Colonic mucosa (tissue), 4 donors: ENCODE data around the gene NODAL. TPM values are rescaled to one million over a fixed set of nuclear protein-coding genes. Genes with fewer than 3 reads are reported as not detected.
A peak's percentile ranks its signal among the peaks of the same experiment; 100 is the strongest.

Experiments used
- DNase-seq: peaks from one replicate; pipeline ENCODE4 v3.0.0-alpha.2; 2020
- H3K27ac ChIP-seq: fragments of 200-600 bp; one replicate; pipeline ENCODE4 v1.8.0; 2021
- H3K27me3 ChIP-seq: fragments of 200-600 bp; one replicate; pipeline ENCODE4 v1.8.0; 2021
- H3K36me3 ChIP-seq: fragments of 200-600 bp; one replicate; pipeline ENCODE4 v1.8.0; 2021
- H3K4me1 ChIP-seq: fragments of 200-600 bp; one replicate; pipeline ENCODE4 v1.8.0; 2021; ENCODE audit warnings: mild to moderate bottlenecking
- H3K4me3 ChIP-seq: fragments of 200-600 bp; one replicate; pipeline ENCODE4 v1.8.0; 2021
- H3K9ac ChIP-seq, 2 donors: one replicate each; pipeline ENCODE4 v1.7.0; 2013; ENCODE audit warnings: control low read depth in 2 of 2, low read depth in 2 of 2, low read length in 2 of 2
- H3K9me3 ChIP-seq: fragments of 200-600 bp; one replicate; pipeline ENCODE4 v1.8.0; 2021
- intact Hi-C: fragments of 100-400 bp; cut with DNase I; formaldehyde crosslinking; loops from one replicate; pipeline ENCODE4 v1.14.1; 2022
- total RNA-seq, 2 donors: library from RNA; stranded (reverse); fragmentation: NEBNext Ultra II Directional in 1 of 2; extraction: Animal tissue kit (Norgen Biotek cat#: 25700) in 1 of 2; gene quantifications; one replicate each; pipeline ENCODE4 v1.2.1, GENCODE V29; 2021
- TF ChIP-seq, protein P1 (sequence below): fragments of 200-600 bp; IDR thresholded peaks from one replicate; pipeline ENCODE4 v1.8.0; 2022; ENCODE audit warnings: antibody characterized with exemption, mild to moderate bottlenecking
- donor health status: healthy.
- donor health status: DM: no; HTN: no; CAD: no.
- donor health status: DM: no; HTN: no; CAD: no.

Gene NODAL
- total RNA-seq, 2 donors from 2014 or later: 0.17 TPM; not detected in 1

DNA sequence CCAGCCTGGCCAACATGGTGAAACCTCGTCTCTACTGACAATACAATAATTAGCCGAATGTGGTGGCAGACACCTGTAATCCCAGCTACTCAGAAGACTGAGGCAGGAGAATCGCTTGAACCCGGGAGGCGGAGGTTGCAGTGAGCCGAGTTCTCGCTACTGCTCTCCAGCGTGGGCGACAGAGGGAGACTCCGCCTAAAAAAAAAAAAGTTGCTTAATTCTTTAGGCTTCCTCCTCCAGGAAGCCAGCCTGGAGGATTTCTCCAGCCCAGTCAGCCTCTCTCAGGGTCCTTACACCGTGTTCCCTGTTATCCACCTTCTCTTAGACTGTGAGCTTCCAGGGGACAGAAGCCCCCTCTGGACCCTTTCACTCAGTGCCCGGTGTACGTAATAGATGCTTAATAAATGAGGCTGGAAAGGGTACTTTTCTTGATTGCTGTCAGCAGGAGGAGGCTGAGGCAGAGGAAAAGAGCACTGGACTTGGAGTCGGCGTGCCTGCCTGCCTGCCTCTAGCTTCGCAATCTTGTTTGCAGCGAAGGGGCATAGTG, 16.4 kb upstream of the NODAL start:
- H3K9ac ChIP-seq: peak overlapping the region; percentile 19 to 39
- intact Hi-C loops: no loop called here

DNA sequence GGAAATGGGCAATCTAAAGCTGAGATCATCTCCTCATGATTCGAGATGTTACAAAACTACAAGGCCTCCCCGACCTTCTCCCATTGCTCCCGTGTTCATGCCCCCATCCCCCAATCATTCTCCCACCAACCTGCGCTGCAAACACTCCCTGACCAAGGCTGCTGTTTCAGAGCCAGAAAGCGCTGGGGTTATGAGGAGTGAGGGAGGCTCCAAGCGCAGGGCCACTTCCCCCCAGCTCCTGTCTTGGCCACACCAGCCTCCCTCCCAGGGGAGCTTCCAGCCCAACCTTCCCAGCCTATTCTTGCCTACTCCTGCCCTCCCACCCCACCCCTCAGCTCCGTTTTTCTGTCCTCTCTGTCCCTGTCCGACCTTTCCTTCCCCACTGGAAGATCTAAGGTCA, 14.7 kb upstream of the NODAL start:
- Histone ChIP-seq H3K4me1 (peaks cover 4% of the 10 kb centered on the region), H3K9me3 (no peaks in the 10 kb centered on the region), H3K27me3 (peaks cover 15% of the 10 kb centered on the region), H3K9ac (no peak overlapping the region), H3K4me3 (no peak overlapping the region), H3K36me3 (no peaks in the 10 kb centered on the region), H3K27ac (no peak overlapping the region)
- TF ChIP-seq, protein P1, sequence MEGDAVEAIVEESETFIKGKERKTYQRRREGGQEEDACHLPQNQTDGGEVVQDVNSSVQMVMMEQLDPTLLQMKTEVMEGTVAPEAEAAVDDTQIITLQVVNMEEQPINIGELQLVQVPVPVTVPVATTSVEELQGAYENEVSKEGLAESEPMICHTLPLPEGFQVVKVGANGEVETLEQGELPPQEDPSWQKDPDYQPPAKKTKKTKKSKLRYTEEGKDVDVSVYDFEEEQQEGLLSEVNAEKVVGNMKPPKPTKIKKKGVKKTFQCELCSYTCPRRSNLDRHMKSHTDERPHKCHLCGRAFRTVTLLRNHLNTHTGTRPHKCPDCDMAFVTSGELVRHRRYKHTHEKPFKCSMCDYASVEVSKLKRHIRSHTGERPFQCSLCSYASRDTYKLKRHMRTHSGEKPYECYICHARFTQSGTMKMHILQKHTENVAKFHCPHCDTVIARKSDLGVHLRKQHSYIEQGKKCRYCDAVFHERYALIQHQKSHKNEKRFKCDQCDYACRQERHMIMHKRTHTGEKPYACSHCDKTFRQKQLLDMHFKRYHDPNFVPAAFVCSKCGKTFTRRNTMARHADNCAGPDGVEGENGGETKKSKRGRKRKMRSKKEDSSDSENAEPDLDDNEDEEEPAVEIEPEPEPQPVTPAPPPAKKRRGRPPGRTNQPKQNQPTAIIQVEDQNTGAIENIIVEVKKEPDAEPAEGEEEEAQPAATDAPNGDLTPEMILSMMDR: no peak
- DNase-seq: no peak
- intact Hi-C loops: no loop called here

More for the DNA sequence above, 16.4 kb upstream of the NODAL start:
- Histone ChIP-seq H3K27me3 (peaks cover 15% of the 10 kb centered on the region), H3K36me3 (no peaks in the 10 kb centered on the region), H3K4me3 (no peak overlapping the region), H3K4me1 (peaks cover 4% of the 10 kb centered on the region), H3K27ac (no peak overlapping the region), H3K9me3 (no peaks in the 10 kb centered on the region)
- DNase-seq: no peak
- TF ChIP-seq, protein P1: no peak

DNA sequence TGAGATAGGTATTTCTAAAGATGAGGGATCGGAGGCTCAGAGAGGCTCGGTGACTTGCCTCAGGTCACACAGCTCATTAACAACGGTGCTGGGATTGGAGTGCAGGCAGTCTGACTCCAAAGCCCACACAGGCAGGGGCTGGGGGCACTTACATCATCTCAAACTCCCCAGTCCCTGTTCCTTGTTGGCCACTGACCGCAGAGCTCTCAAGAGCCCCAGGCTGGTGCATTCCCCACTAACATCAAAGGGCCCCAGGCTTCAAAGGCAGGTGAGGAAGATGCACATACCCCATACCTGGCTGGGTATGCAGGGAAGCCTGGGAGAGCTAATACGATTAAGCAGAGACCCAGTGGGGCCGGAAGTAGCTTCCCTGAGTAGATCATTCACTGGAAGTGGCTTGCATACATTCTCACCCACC, 13.7 kb upstream of the NODAL start:
- TF ChIP-seq, protein P1: no peak
- Histone ChIP-seq H3K4me3 (no peak overlapping the region), H3K36me3 (no peaks in the 10 kb centered on the region), H3K27me3 (peaks cover 15% of the 10 kb centered on the region), H3K9ac (no peak overlapping the region), H3K27ac (no peak overlapping the region), H3K4me1 (peaks cover 4% of the 10 kb centered on the region), H3K9me3 (no peaks in the 10 kb centered on the region)
- intact Hi-C loops: no loop called here
- no peak for DNase-seq

DNA sequence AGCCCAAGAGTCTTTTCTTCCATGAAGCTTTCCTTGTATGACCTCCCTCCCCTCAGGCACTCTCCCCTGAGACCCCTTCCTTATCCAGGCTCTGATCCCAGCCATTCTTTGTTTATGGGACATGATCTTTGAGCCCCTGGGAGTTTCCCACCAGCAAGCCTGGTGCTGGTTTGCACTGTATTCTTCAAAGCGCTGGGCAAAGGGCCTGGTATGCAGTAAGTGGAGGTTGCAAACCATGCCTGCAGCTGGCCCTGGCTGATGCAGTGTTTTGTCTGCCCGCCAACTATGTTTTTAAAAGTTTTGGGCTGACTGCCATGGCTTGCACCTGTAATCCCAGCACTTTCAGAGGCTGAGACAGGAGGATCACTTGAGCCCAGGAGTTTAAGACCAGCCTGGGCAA, 6.8 kb upstream of the NODAL start:
- TF ChIP-seq, protein P1: no peak
- Histone ChIP-seq H3K36me3 (no peaks in the 10 kb centered on the region), H3K4me3 (no peak overlapping the region), H3K9ac (no peak overlapping the region), H3K27me3 (no peaks in the 10 kb centered on the region), H3K9me3 (no peaks in the 10 kb centered on the region), H3K4me1 (no peaks in the 10 kb centered on the region), H3K27ac (no peak overlapping the region)
- DNase-seq: no peak
- intact Hi-C loops: no loop called here

DNA sequence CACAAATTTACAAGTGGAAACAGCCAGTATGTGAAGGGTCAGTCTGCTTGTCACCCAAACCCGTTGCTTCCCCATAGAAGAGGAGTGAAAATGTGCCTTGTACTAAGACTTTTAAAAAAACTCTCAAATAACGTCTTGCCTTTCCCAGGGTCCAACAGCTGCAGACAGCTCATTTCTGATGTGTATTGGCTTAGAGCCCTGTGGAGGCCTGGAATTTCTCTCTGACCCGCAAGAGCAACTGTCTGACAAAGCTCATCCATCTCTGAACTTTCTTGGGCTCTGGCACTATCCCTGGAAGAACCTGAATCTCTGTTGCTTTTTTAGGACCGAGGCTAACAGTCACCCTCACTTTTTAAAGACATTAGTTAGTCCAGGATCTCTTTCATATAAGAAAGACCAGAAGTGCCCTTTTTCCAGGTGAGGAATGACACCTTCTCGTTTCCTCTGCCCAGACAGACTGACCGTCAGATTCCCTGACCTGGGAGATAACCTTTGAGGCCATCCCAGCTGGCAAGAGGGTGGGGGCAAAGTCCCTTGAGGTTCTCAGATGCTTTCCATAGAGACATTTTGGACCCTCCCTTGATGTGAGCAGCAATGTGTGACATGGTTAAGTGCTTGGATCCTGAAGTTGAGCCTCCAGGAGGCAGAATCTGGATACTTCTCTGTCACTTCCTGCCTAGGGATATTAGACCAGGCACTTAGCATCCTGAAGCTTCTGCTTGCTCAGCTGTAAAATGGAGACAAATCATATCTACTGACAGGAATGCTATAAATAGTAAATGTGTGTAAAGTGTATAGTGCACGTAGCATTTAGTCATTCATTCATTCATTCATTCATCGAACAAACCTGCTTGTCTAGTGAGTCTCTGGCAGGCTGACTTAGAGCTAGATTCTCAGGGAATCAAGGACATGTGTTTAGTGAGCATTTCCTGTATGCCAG, 4.5 kb upstream of the NODAL start:
- no peak for DNase-seq
- no peak overlapping the region for H3K4me3 ChIP-seq
- no peaks in the 10 kb centered on the region for H3K9me3 ChIP-seq
- TF ChIP-seq, protein P1: no peak
- H3K27me3 ChIP-seq: peaks cover 12% of the 10 kb centered on the region
- peaks cover 5% of the 10 kb centered on the region for H3K4me1 ChIP-seq
- intact Hi-C loops: no loop called here
- H3K36me3 ChIP-seq: no peaks in the 10 kb centered on the region
- H3K27ac ChIP-seq: no peak overlapping the region
- no peak overlapping the region for H3K9ac ChIP-seq
